Measurements from ENCODE around the gene TMEM53. TPM values are rescaled to one million over a fixed set of nuclear protein-coding genes. Genes with fewer than 3 reads are reported as not detected.

The TMEM53 gene
- total and polyA plus RNA-seq, 4 experiments from 2014 or later: 1.7 to 5.7 (median 2.9) TPM

- H3K4me3 Mint-ChIP-seq: no peak overlapping the region
- Histone ChIP-seq H3K36me3 (ENCODE audit: insufficient read depth, low read length) (peaks cover 6% of the 10 kb centered on the region), H3K4me1 (ENCODE audit: insufficient read depth, low read length) (no peaks in the 10 kb centered on the region), H3K27ac (ENCODE audit: low read depth, low read length) (no peak overlapping the region), H3K27me3 (ENCODE audit: insufficient read depth, low read length) (no peaks in the 10 kb centered on the region), H3K9me3 (ENCODE audit: control insufficient read depth in 1 of 2, low read length in 2 of 2) (no peaks in the 10 kb centered on the region), H3K4me3 (ENCODE audit: low read length in 2 of 2) (no peak overlapping the region)
- H3K36me3 Mint-ChIP-seq: peaks cover 0 to 24% of the 10 kb centered on the region in 2 donors
- H3K27ac Mint-ChIP-seq: no peak overlapping the region
- peaks cover 0 to 1% (median 0%) of the 10 kb centered on the region in 4 donors for H3K4me1 Mint-ChIP-seq
- DNase-seq: no peak
- intact Hi-C loops (cut with micrococcal nuclease): no loop called here
- POLR2A ChIA-PET (ENCODE audit: partially characterized antibody): no interaction called here
- CTCF ChIA-PET (ENCODE audit: partially characterized antibody): interaction anchor here (0.9 to 1.6 kb wide), 3 partner anchors 9 to 83 kb away, joined by 3 to 5 read pairs (median 3); no protein-coding TSS in a partner anchor
- no peaks in the 10 kb centered on the region for H3K9me3 Mint-ChIP-seq
- H3K27me3 Mint-ChIP-seq: no peaks in the 10 kb centered on the region
Observed at GRCh38 chr1:44655609-44656008, 18.7 kb downstream of the TMEM53 start.

GRCh38 chr1:44654621-44655187, 19.6 kb downstream of the TMEM53 start:
- Histone ChIP-seq H3K4me3 (ENCODE audit: low read length in 2 of 2) (no peak overlapping the region), H3K27ac (ENCODE audit: low read depth, low read length) (no peak overlapping the region), H3K36me3 (ENCODE audit: insufficient read depth, low read length) (peaks cover 14% of the 10 kb centered on the region), H3K27me3 (ENCODE audit: insufficient read depth, low read length) (no peaks in the 10 kb centered on the region), H3K9me3 (ENCODE audit: control insufficient read depth in 1 of 2, low read length in 2 of 2) (no peaks in the 10 kb centered on the region), H3K4me1 (ENCODE audit: insufficient read depth, low read length) (no peaks in the 10 kb centered on the region)
- Mint-ChIP-seq H3K27me3 (no peaks in the 10 kb centered on the region), H3K36me3 (peaks cover 0 to 30% of the 10 kb centered on the region in 2 donors), H3K4me1 (peaks cover 0 to 1% (median 0%) of the 10 kb centered on the region in 4 donors), H3K9me3 (no peaks in the 10 kb centered on the region), H3K4me3 (no peak overlapping the region), H3K27ac (no peak overlapping the region)
- no peak for DNase-seq
- ChIA-PET CTCF (ENCODE audit: partially characterized antibody) (interaction anchor here (0.9 to 1.6 kb wide), 3 partner anchors 10 to 82 kb away, joined by 3 to 5 read pairs (median 3); no protein-coding TSS in a partner anchor), POLR2A (ENCODE audit: partially characterized antibody) (no interaction called here)
- intact Hi-C loops (cut with micrococcal nuclease): loop anchor here (5.0 kb wide), 1 partner anchor 562 kb away; no protein-coding TSS in a partner anchor

DNA sequence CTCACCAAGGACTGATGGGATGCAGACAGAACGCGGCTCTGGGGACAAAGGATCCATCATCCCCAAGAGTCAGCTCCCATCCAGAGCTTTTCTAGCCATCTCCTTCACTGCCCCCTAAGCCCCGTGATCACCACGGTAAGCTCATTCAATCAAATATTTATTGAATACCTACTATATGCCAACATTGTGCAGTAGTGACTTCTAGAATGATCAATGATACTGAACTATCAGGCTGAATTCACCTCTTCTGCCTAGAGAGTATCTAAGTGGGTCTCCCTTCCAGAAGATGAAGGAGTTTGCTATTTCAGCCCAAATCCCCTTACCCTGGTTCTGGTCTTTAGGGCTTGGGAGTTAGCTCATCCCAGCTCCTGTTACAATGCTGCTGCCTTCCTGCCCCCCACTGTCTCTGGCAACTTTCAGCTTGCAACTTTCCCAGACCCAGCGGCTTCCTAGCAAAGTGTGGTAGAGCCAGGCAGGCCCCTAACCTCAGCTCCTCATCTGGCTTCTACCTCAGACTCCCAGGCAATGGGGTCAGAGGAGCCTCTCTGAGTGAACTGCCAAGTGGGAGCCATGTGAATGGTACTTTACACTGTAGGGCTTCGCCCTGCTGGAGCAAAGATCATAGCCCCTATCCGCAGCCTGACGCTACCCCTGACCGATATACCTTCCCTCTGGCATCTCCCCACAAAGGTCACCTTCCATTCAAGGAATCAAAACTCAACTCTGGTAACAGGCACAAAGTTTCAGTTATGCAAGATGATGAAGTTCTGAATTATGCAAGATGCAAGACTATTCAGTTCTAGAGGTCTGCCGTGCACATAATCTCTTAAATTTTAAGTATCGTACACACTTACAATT, 20.9 kb downstream of the TMEM53 start:
- intact Hi-C loops (cut with micrococcal nuclease): loop anchor here (1.0 to 5.0 kb wide), 4 partner anchors 23 to 561 kb away; no protein-coding TSS in a partner anchor
- H3K4me3 Mint-ChIP-seq: no peak overlapping the region
- H3K36me3 ChIP-seq (ENCODE audit: insufficient read depth, low read length): peaks cover 27% of the 10 kb centered on the region
- POLR2A ChIA-PET (ENCODE audit: partially characterized antibody): interaction anchor here (2.3 to 2.6 kb wide), 4 partner anchors 20 to 275 kb away, joined by 7 to 20 read pairs (median 11); partner anchors contain the start of genes ARMH1 and TMEM53
- H3K4me1 Mint-ChIP-seq: peaks cover 0 to 1% (median 0%) of the 10 kb centered on the region in 4 donors
- H3K4me3 ChIP-seq (ENCODE audit: low read length in 2 of 2): no peak overlapping the region
- no peak for DNase-seq
- H3K27ac ChIP-seq (ENCODE audit: low read depth, low read length): no peak overlapping the region
- peaks cover 9 to 43% of the 10 kb centered on the region in 2 donors for H3K36me3 Mint-ChIP-seq
- no peaks in the 10 kb centered on the region for H3K27me3 ChIP-seq (ENCODE audit: insufficient read depth, low read length)
- CTCF ChIA-PET (ENCODE audit: partially characterized antibody): interaction anchor here (0.7 to 4.3 kb wide), 32 partner anchors 10 to 605 kb away, joined by 3 to 153 read pairs (median 5); partner anchors contain the start of genes ARMH1 and TMEM53
- no peaks in the 10 kb centered on the region for H3K9me3 Mint-ChIP-seq
- H3K4me1 ChIP-seq (ENCODE audit: insufficient read depth, low read length): no peaks in the 10 kb centered on the region
- peak overlapping the region in 1 of 7 donors; percentile 42 for H3K27ac Mint-ChIP-seq
- H3K27me3 Mint-ChIP-seq: no peaks in the 10 kb centered on the region
- no peaks in the 10 kb centered on the region for H3K9me3 ChIP-seq (ENCODE audit: control insufficient read depth in 1 of 2, low read length in 2 of 2)

- H3K36me3 ChIP-seq (ENCODE audit: insufficient read depth, low read length): peaks cover 35% of the 10 kb centered on the region
- intact Hi-C loops (cut with micrococcal nuclease): loop anchor here (1.0 to 5.0 kb wide), 4 partner anchors 22 to 560 kb away; no protein-coding TSS in a partner anchor
- ChIA-PET POLR2A (ENCODE audit: partially characterized antibody) (interaction anchor here (1.2 to 2.6 kb wide), 6 partner anchors 20 to 274 kb away, joined by 3 to 20 read pairs (median 7); partner anchors contain the start of genes ARMH1 and TMEM53), CTCF (ENCODE audit: partially characterized antibody) (interaction anchor here (0.7 to 4.3 kb wide), 39 partner anchors 10 to 604 kb away, joined by 3 to 153 read pairs (median 5); partner anchors contain the start of genes ARMH1 and TMEM53)
- peak; percentile 57 to 68 (median 64) for DNase-seq
- H3K4me1 Mint-ChIP-seq: no peaks in the 10 kb centered on the region
- no peaks in the 10 kb centered on the region for H3K9me3 Mint-ChIP-seq
- peak overlapping the region; percentile 30 to 64 (median 44) for H3K27ac Mint-ChIP-seq
- peaks cover 9 to 51% of the 10 kb centered on the region in 2 donors for H3K36me3 Mint-ChIP-seq
- H3K27me3 ChIP-seq (ENCODE audit: insufficient read depth, low read length): no peaks in the 10 kb centered on the region
- H3K4me3 Mint-ChIP-seq: no peak overlapping the region
- H3K9me3 ChIP-seq (ENCODE audit: control insufficient read depth in 1 of 2, low read length in 2 of 2): no peaks in the 10 kb centered on the region
- no peaks in the 10 kb centered on the region for H3K27me3 Mint-ChIP-seq
- no peak overlapping the region for H3K27ac ChIP-seq (ENCODE audit: low read depth, low read length)
- H3K4me3 ChIP-seq (ENCODE audit: low read length in 2 of 2): no peak overlapping the region
- no peaks in the 10 kb centered on the region for H3K4me1 ChIP-seq (ENCODE audit: insufficient read depth, low read length)
Observed at GRCh38 chr1:44652445-44653106, 21.7 kb downstream of the TMEM53 start.

GRCh38 chr1:44651069-44651468, 23.2 kb downstream of the TMEM53 start:
- POLR2A ChIA-PET (ENCODE audit: partially characterized antibody): interaction anchor here (2.3 to 2.6 kb wide), 4 partner anchors 18 to 273 kb away, joined by 7 to 20 read pairs (median 11); partner anchors contain the start of genes ARMH1 and TMEM53
- no peaks in the 10 kb centered on the region for H3K9me3 ChIP-seq (ENCODE audit: control insufficient read depth in 1 of 2, low read length in 2 of 2)
- Mint-ChIP-seq H3K36me3 (peaks cover 14 to 63% of the 10 kb centered on the region in 2 donors), H3K4me3 (no peak overlapping the region), H3K4me1 (no peaks in the 10 kb centered on the region), H3K9me3 (no peaks in the 10 kb centered on the region), H3K27ac (peak overlapping the region in 3 of 7 donors; percentile 28 to 79 (median 60)), H3K27me3 (no peaks in the 10 kb centered on the region)
- DNase-seq: no peak
- intact Hi-C loops (cut with micrococcal nuclease): loop anchor here (5.0 kb wide), 1 partner anchor 559 kb away; no protein-coding TSS in a partner anchor
- no peak overlapping the region for H3K4me3 ChIP-seq (ENCODE audit: low read length in 2 of 2)
- H3K4me1 ChIP-seq (ENCODE audit: insufficient read depth, low read length): no peaks in the 10 kb centered on the region
- CTCF ChIA-PET (ENCODE audit: partially characterized antibody): interaction anchor here (0.6 to 4.3 kb wide), 12 partner anchors 10 to 434 kb away, joined by 3 to 153 read pairs (median 30); no protein-coding TSS in a partner anchor
- peaks cover 47% of the 10 kb centered on the region for H3K36me3 ChIP-seq (ENCODE audit: insufficient read depth, low read length)
- no peaks in the 10 kb centered on the region for H3K27me3 ChIP-seq (ENCODE audit: insufficient read depth, low read length)
- no peak overlapping the region for H3K27ac ChIP-seq (ENCODE audit: low read depth, low read length)

GRCh38 chr1:44650159-44650831, 24.0 kb downstream of the TMEM53 start:
- Histone ChIP-seq H3K4me1 (ENCODE audit: insufficient read depth, low read length) (no peaks in the 10 kb centered on the region), H3K27ac (ENCODE audit: low read depth, low read length) (no peak overlapping the region), H3K4me3 (ENCODE audit: low read length in 2 of 2) (no peak overlapping the region), H3K36me3 (ENCODE audit: insufficient read depth, low read length) (peaks cover 53% of the 10 kb centered on the region), H3K9me3 (ENCODE audit: control insufficient read depth in 1 of 2, low read length in 2 of 2) (no peaks in the 10 kb centered on the region), H3K27me3 (ENCODE audit: insufficient read depth, low read length) (no peaks in the 10 kb centered on the region)
- Mint-ChIP-seq H3K4me3 (peak overlapping the region in 1 of 8 donors; percentile 8), H3K27me3 (no peaks in the 10 kb centered on the region), H3K27ac (peak overlapping the region in 1 of 7 donors; percentile 43), H3K36me3 (peaks cover 14 to 64% of the 10 kb centered on the region in 2 donors), H3K9me3 (no peaks in the 10 kb centered on the region), H3K4me1 (no peaks in the 10 kb centered on the region)
- CTCF ChIA-PET (ENCODE audit: partially characterized antibody): interaction anchor here (3.2 to 4.3 kb wide), 4 partner anchors 9 to 79 kb away, joined by 39 to 153 read pairs (median 58); no protein-coding TSS in a partner anchor
- POLR2A ChIA-PET (ENCODE audit: partially characterized antibody): interaction anchor here (1.2 kb wide), 1 partner anchor 18 kb away, joined by 3 read pairs; no protein-coding TSS in a partner anchor
- intact Hi-C loops (cut with micrococcal nuclease): loop anchor here (5.0 kb wide), 1 partner anchor 558 kb away; no protein-coding TSS in a partner anchor
- no peak for DNase-seq

Data from CD4-positive, alpha-beta memory T cell (primary cell).